HG03521 (cell line): ENCODE measurements around the gene NEK11.
"Not testable (repeated sequence)": the region's sequence is repeated elsewhere in the genome, so short reads cannot be mapped to it uniquely, and the experiment has no call there.

Experiments used
- ATAC-seq: cut with Tn5 transposase; IDR thresholded peaks from one replicate; pipeline ENCODE4 v1.9.1; 2021; ENCODE audit warnings: mild to moderate bottlenecking, moderate library complexity; ENCODE audit not compliant: unreplicated experiment

Gene NEK11

DNA sequence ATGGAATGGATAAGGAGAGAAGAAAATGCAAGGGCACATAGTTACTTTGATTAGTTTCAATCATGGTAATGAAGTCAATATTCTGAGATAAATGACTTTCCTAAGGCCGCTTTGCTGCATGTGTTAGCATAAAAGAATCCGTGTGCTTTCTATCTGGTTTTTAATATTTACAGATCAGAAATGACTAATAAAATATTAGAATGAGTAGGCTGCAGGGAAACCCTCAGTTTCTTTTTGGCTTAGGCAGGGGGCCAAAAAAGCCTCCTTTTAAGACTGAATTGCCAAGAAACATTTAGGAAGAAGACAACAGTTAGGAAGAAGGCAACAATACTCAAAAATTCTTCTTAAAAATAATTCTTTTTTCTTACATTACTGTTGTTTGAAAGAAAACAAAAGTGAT lies 11.6 kb downstream of the NEK11 start:
- ATAC-seq: no peak

DNA sequence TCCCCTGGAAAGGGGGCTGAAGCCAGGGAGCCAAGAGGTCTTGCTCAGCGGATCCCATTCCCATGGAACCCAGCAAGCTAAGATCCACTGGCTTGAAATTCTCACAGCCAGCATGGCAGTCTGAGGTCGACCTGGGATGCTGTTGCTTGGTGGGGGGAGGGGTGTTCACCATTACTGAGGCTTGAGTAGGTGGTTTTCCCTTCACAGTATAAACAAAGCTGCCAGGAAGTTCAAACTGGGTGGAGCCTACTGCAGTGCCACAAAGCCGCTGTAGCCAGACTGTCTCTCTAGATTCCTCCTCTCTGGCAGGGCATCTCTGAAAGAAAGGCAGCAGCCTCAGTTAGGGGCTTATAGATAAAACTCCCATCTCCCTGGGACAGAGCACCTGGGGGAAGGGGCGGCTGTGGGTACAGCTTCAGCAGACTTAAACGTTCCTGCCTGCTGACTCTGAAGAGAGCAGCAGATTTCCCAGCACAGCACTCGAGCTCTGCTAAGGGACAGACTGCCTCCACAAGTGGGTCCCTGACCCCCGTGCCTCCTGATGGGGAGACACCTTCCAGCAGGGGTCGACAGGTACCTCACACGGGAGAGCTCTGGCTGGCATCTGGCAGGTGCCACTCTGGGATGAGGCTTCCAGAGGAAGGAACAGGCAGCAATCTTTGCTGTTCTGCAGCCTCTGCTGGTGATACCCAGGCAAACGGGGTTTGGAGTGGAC lies 15.8 kb downstream of the NEK11 start:
- not testable (repeated sequence) for ATAC-seq

DNA sequence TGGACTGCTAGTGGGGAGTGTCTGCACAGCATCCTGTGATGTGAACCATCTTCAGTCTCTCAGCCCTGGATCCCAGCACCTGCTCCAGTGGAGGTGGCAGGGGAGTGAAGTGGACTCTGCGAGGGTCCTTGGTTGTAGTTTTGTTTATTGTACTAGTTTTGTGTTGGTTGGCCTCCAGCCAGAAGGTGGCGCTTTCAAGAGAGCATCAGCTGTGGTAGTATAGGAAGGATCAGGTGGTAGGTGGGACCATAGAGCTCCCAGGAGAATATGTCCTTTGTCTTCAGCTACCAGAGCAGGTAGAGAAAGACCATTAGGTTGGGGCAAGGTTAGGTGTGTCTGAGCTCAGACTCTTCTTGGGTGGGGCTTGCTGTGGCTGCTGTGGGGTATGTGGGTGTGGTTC lies 20.9 kb downstream of the NEK11 start:
- no peak for ATAC-seq

DNA sequence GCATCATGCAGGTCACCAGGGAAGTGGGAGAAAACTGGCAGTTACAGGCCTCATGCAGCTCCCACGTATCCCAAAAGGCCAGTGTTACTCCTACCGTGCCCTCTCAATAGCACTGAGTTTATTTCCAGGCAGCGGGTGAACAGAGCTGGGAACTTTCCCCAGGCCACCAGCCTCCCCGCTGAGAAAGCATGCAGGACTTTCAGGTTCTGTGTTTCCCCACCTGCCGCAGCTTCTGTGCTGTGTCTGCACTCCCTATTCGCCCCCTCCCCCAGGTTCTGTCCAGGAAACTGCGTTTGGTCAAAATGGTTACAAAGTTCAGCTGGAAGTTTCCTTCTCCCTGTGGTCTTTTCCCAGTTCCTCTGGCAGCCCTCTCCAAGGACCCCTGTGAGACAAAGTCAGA lies 21.4 kb downstream of the NEK11 start:
- no peak for ATAC-seq

DNA sequence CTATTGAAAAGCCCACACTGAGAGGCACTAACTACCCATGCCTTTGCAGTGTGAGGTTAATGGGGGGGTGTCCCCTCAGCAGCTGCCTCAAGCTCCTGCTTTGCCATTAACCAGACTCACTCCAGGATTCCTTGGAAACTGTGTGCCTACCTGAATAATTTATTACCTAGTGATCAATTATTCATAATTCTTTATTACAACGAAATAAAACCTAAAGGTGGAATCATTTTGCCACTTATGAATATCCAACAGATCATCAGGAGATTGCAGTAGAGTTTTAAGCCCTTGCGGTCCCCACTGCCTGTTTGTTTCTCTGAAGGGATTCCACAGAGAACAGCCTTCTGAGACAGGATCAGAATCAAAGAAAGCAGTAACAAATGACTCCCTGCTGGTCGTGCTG lies 23.3 kb downstream of the NEK11 start:
- no peak for ATAC-seq

DNA sequence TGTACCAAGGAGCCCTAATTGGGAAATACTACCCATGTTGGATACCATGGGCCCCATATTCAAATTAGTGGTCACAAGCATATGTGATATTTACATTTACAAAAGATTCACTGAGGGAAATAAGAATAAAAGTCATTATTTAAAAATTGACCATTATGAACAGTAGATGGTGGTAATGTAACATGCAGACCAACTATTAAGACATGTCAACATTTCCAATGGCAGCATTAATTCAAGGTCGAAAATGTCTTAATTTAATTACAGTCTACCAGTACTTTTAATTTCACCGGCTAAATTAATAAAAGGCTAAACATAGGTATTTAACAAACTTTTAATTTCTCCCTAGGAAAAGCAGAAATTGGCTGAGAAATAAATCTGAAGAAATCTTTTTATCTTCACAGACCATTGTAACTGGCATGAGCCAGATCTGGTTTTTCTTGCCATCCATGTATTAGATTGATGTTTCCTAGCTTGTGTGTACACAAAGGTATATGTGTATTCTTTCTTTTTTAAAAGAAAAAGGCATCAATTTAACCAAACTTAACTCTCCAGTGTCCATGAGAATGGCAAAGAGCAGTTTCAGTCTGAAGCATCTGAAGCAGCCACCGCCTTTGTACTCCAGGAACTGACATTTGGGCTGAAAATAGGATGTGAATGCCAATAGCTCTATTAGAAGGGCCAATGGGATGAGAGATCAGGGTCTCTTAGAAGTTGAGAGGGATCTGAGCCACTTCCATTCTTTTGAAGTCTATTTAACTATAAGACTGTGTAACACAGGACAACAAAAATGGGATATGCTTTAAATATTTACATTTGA lies 26.6 kb downstream of the NEK11 start:
- ATAC-seq: no peak

DNA sequence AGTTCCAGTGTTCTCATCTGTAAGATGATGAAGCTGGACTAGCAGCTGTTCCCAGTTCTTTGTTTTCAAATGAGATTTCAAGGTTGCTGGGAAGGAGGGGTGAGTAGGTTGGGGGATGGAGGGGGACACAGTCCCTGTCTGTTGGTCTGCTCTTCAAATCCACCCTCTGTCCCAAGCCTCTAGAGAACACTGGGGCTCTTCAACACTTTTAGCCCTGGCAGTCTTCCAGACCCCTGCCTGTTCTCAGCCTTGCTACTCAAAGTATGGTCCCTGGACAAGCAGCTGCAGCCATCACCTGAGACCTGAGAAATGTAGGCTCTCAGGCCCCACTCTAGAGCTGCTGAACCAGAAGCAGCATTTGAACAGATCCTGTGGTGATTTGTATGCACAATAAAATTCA lies 41.3 kb downstream of the NEK11 start:
- no peak for ATAC-seq

DNA sequence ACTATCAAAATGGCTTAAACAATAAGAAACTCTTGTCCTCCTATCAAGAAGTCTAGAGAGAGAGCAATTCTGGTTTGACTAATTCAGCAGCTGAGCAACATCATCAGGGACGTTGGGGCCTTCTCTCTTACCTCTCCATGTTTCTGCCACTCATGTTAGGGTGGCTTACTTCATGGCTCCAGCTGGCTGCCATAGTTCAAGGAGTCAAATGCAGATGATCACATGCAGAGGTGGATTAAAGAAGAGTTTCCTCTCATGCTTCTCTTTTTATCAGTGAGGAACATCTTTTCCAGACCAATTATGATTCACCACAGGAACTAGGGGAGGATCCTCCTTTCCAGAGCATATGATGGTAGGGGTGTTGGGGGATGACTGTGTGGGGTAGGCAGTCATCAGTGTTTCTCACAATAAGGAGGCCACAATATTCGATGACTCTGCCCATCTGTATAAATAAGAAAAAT lies 45.5 kb downstream of the NEK11 start:
- ATAC-seq: no peak

DNA sequence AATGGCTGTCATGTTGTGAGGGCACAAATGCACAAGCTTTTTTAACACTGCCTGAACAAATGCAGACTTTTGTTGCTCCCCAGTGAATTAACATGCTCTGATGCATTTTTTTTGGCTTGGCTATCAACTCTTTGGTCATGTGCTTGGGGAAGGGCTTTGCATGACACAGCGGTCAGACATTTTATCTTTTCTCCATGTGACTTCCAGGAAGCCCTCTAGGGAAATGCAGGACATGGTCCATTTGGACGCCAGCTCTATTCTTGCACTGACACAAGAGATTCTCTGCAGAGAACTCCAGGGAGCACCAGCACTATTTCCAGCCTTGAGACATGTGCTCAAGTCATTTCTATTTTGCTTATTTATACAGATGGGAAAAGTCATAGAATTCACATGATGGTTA lies 46.2 kb downstream of the NEK11 start:
- ATAC-seq: no peak

DNA sequence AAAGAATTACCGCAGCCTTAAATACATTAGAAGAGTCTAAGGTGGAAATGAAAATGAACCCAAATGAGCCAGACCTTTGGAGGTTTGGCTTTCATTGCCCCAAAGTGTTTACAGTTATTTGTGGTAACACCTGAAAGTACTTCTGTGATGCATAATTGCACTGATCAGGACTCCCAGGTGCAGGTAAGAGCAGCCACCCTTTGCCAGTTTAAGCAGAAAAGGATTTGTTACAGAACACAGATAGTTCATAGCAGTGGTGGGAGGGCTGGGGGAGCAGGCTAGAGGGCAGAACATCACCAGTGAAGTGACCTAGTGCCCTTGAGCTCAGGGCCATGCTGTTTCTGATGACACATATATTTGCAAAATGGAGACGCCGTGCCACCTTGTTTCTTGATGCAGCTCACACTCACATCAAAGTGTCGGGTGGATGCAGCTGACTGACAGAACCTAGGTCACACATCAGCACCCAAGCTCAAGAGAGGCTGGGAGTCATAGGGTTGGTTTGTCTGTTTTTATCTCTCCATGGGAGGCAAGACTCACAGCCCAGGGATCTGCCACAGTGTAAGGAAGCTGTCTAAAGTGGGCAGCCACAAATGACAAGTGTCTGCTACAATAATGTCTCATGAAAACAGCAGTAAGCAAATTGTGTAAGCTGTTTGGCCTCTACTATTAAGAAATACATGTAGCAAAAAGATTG lies 49.1 kb downstream of the NEK11 start:
- no peak for ATAC-seq

DNA sequence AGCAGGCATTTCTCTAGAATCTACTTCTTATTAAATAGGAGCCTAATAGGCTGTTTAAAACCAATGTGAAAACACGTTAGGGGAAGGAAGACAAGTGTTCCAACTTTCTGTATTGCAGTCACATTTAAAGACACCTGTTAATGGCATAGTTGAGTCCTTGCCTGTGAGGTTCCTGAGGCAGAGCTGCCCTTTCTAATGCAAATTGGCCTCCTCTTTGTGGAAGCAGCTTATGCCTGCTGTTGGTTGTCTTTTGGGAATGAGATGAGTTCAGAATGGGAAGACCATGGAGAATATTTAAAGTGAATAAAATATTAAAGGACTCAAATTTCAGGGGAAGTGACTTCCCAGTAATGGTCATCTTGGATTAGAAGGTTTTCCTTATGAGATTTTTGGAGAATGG lies 51.2 kb downstream of the NEK11 start:
- no peak for ATAC-seq

DNA sequence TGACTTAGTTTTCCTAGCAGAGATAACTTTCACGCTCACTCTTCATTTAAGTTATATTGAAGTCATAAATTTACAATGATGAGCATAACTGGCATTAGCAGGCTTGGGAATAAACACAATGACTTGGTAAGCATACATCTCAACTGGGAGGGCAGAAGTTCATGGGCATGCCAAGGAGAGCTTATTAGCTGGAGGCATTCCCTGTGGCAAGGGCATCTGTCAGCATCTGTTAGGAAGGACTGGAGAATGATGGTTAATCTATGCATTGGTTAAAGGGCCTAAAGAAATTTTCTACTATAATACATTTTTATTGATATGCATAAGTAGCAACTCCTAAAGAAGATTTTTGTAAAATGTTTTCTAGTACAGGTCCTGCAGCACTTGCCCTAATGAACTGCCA lies 52.4 kb downstream of the NEK11 start:
- ATAC-seq: no peak

DNA sequence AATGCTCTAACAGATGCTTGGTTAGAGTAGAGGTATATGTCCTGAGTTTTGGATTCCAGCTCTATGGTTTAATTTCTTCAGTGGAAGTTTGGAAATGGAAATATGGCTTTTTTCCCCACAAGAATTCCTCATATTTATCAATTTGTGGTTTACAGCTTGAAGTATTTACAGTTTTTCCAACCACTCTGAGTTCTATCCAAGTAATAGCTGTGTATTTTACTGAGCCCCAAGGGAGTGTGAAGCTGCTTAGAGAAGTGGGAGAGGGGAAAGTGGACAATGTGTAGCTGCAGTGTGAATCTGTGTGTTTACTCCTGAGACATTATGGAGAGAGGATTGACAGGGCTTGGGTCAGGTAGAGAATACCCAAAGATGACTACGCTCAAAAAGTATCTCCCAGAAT lies 54.5 kb downstream of the NEK11 start:
- ATAC-seq: no peak

DNA sequence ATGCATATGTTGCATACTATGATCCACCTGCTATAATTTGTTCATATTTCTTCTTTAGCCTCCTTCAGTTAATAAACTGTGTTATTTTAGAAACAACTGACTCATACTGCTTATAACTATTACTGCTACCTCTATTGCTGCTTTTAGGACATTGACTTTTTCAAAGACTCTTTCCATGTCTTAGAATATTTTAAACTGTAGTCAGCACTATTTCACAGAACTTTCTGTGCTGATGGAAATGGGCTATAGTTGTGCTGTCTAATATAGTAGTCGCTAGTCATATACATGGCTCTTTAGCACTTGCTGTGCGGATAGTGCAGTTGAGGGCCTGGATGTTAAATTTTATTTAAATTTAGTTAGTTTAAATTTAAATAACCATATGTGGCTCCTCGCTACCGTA lies 55.6 kb downstream of the NEK11 start:
- no peak for ATAC-seq

DNA sequence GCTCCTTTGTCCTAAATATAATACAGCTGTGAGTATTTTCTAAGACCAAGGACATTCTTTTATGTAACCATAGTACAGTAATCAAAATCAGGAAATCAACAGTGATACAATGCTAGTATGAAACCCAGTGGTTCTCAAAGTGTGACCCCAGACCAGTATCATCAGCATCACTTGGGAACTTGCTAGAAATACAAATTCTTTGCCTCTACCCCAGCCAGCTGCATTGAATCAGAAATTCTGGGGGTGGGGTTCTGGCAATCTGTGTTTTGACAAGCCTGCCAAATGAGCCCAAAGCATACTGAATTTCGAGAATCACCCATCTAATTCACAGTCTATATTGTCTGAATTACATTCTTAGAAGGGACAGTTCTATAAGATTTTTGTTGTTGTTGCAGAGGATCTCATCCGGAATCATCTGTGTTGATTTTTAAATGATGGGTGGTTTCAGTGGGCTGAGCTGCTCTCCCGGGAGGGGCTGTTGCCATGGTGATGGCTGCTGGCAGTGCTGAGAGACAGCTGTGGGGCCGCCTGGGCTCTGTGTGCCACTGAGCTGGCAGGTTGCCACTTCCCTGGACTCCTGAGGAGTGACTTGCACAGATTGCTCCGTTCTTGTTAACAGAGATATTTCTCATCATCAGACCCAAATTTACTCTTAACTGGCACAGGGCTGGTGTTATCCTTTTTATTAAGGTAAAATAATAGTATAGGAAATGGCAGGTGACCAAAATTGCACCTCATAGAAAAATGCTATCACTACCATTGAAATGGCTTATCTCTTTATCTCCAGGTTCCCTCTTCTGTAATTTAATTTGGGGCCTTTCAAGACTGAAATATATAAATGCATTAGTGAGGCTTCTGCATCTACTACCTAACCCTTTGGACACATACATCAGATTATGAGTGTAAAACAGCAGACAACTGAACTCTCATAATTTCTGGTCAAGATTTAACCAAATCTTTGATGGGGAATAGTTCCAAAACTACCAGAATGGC lies 56.5 kb downstream of the NEK11 start:
- no peak for ATAC-seq

DNA sequence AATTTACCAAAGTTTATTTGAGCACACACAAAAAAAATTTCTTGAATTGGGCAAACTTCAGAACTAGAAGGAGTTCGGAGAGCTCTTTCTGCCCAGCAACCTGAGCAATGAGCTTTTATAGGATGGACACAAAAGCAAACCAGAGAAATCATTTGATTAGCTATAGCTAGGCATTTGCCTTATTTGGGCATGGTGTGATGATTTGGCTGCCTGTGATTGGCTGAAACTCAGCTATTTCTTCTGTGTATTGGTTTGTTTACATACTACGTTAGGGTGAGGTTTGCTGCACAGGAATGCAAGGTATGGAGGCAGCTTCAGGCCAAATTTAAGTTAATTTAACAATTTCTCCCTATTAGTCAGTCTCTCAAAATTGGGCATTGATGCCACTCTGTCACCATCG lies 65.1 kb downstream of the NEK11 start:
- no peak for ATAC-seq

DNA sequence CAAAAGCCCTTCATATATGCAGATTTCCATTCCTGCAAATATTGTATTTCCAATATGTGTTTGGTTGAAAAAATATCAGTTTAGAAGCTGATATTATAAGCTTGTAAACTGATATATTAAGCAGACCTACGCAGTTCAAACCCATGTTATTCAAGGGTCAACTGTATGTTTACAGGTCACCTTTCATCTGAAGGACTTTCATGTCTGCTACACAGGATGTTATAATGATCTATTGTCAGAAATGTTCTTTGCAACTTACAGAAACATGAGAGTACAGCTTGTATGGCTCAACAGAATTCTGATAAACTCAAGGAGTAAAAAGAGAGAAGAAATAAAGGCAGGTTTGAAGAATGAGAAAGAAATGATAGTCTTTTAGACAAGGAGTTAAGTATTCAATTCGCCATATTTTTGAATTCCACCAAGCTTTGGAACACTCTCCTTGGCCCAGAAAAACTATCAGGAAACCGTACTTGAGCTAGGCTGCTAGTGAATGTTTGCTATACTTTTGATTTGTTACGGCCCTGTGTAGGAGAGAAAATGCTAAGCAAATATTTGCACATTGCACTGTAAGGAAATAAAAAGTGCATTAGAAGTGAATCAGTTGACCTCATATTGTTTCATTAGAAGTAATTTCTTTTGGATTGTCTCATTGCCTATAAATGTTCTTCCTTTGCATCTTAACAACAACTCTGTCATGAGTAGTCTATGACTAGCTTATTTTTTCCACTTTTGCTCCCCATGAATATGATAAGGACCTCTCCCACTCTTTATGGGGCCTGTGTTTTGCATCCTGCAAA lies 81.2 kb downstream of the NEK11 start:
- ATAC-seq: no peak

DNA sequence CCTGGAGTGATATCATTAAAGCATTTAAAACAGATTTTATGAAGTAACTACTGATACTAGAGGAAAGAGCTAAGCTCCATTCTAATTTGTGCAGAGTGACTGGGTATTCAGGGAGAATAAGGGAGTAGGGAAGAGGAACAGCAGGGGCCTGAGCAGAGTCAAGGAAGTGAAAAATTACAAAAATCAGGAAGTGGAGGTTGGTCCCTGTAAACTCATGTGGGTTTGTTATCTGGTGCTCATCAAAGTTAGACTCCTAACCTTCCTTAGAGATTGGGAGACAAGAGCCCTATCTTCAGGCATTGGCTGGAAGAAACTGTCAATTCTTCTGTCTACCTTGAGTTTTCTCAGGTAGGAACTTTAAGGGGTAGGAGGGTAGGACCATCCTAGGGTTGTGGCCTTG lies 82.5 kb downstream of the NEK11 start:
- ATAC-seq: no peak

DNA sequence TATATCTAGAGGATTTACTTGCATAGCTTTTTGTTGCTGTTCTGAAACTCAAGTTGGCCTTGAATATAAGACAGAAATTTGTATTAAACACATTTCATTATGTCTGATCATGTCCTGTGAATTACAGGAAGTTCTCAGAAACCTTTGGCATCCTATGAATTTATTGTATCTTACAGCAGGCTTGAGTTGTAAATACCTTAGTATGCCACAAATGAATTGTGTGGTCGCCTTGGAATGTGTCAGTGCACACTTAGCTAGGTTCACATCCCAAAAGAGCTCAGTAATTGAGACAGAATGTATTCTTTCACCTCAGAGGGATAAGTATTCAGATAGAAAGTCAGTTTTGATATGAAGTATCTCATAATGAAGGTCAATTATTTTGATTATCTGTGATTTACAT lies 83.4 kb downstream of the NEK11 start:
- no peak for ATAC-seq

DNA sequence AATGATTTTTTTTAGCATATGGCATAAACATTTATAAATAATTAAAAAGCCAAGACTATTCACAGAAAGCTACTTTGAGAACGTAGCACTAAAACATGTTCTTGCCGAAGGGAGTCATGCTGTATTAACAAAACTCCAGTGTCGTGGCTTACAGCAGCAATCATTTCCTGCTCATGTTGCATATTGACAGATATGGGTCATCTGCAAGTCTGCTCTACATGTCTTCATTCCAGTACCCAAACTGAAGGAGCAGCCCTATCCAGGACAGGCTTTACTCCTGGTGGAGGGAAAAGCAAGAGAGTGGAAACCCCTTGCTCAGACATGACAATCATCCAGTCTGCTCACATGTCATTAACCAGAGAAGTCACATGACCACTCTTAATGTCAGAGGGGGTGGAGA lies 87.6 kb downstream of the NEK11 start:
- no peak for ATAC-seq
